COLO668 (cell line): ENCODE measurements around the gene CR1L.
A peak's percentile ranks its signal among the peaks of the same experiment; 100 is the strongest.
"Not testable (repeated sequence)": the region's sequence is repeated elsewhere in the genome, so short reads cannot be mapped to it uniquely, and the experiment has no call there.

Experiments used
- DNase-seq: peaks from one replicate; lab custom pipeline; 2025; ENCODE audit not compliant: unreplicated experiment; lab: John Stamatoyannopoulos, UW

The CR1L gene

DNA sequence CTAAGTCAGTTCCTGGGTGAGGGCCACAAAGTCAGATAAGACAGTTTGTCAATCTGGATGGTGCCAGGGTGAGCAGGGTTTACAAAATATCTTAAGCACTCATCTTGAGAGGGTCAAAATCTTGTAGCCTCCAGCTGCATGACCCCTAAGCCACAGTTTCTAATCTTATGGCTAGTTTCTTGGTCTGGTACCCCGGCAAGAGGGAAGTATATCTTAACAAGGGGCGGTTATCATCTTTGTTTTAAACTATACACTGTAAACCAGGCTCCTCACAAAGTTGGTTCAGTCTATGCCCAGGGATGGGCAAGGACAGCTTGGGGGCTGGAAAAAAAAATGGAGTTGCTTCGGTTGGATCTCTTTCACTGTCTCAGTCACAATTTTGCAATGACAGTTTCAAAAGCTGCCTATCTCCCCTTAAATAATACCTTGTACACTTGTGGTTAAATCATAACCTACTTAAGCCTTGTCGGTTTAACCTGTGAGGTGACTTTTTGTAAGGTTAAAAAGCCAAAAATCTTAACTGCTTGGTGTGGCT lies 99.1 kb downstream of the CR1L start:
- DNase-seq: no peak

GRCh38 chr1:207745285-207745684 lies 100.4 kb downstream of the CR1L start:
- DNase-seq: no peak

DNA sequence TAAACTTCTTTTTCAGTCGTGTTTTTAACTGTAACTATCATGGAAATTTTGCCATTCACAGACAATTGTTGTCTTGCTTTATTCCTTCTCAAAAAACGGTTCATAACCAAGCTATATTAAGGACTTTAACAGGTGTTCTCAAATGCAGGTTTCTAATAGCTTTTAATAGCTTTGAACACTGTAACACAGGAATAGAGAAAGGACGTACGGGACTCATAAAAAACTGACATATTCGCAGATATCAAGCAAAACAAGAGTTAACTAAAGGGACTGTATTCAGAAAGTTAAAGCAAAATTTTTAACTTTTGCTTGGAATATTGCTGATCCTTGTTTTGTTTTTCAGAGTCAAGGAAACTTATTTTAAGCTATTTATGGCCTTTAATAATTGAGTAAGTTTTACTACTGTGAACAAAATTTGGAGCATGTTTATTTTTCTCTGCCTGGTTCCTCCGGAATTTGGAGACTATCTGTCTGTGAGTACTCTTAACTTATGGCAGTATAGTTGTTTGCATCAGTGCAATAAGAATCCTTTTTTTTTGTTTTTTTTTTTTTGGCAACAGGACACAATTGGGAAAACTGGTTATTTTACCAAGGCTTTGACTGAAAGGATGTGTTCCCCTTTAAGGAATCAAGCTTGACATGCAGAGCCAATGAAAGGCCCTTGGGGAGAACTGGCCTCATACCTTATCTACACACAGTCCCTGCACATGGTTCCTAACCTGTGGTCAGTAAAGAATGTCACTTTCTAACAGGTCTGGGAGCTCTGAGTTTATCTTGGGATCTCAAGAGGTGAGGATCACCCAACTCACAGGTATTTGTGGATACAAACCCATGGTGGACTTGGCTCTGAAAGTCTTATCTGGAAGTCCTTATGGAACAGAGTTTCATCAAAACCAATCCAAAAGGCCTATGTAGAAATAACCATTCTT lies 101.2 kb downstream of the CR1L start:
- DNase-seq: no peak

DNA sequence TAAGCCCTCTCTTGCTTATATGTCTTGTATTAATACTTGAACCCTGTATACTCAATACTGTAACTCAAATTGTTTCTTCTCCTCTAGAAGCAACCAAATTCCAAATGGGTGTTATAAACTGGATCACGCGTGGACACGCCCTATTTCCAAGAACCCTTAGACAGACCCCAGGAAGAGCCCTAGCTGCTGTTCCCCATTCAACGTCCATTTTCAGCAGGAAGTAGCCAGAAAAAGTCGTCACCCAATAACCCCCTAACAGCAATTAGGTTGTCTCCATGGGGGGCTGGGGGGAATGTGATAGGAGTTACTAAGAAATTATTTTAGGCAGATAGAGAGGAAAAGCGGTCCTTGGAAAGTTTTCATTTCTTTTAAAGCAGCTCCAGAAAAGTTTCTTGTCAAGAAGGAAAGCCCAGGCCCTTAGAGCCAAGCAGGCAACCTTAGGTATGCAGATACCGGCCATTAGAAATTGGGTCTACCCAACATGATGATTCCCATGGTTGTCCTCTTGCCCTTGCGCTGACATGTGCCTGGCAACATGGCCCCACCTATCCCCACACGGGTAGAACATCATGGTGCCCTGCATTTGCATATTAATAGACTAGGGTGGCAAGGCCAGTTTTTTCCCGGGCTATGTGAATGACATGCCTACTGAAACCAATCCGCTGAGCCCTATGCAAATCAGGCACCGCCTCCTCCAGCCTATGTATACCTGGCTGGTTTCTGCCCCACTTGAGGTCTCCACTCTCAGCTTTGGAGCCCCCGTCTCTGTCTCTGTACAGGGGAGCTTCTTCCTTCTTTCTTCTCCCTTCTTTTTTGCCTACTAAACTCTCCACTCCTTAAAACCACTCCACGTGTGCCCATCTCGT lies 102.9 kb downstream of the CR1L start:
- DNase-seq: peak; percentile 43

GRCh38 chr1:207748737-207749528 lies 104.0 kb downstream of the CR1L start:
- peak; percentile 65 for DNase-seq

- DNase-seq: no peak
Observed at GRCh38 chr1:207750631-207751305, 105.8 kb downstream of the CR1L start.

DNA sequence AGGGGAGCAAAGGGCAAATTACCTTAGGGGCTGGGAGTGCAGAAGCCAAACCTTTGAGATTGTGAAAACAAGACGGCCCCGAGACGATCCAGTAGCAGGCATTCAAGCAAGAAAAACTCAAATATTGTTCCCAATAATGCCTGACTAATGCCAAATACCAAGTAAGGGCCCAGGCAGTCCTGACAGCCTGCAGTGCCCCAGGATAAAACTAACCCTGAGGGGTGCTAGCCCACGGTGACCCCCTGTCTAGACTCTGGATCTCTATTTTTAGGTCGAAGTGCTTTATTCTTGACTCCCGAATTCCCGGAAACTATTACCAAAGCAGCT lies 106.5 kb downstream of the CR1L start:
- not testable (repeated sequence) for DNase-seq

DNA sequence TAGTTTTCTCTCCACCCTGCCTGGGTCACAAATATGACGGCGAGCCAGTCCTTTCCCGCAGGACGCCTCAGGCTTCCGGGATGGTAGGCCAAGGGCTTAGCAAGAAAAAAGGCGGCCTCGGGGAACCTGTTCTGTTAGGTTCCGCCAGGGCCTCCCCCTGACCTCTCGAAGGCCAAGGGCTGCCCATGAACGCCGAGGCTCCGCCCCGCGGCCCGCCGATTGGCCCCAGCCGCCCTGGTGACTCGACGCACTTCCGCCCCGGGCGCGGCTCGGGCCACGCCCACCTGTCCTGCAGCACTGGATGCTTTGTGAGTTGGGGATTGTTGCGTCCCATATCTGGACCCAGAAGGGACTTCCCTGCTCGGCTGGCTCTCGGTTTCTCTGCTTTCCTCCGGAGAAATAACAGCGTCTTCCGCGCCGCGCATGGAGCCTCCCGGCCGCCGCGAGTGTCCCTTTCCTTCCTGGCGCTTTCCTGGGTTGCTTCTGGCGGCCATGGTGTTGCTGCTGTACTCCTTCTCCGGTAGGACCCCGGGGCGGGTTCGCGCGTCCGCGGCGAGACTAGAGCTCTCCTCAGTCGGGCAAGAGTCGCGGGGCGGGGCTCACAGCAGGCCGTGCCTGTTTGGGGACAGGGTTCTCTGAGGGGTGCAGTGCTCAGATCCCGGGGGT lies 107.0 kb downstream of the CR1L start, which contains the start of gene CD46:
CD46 (plus strand) TSS at position 265 of the 666 bp plus-strand sequence; CDS start at position 424, 159 bp downstream.
- peak; percentile 99 for DNase-seq

DNA sequence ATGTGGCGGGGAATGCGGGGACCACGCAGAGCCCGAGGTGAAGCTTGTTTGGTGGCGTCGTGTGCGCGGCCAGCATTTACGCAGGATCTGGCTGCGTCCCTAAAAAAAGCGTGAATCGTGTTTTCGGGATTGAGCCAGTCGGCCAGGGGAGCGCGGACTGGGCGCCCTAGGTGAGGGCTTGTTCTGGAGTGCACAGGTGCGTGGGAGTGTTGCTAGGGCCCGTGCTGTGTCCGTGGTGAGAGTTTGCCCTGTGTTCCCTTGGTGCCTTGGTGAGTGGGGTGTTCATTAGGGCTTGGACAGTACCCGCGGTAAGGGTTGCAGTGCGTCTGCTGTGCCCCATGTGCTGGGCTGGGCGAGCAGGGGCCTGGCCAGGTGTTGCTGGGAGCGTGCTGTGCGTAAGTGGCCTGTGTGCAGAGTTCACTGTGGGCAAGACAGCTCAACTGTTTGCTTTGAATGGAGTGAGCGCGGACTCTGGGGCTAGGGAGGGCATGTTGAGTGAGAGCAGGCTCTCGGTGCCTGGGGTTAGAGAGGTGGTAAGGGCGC lies 107.6 kb downstream of the CR1L start:
- peak; percentile 56 for DNase-seq

DNA sequence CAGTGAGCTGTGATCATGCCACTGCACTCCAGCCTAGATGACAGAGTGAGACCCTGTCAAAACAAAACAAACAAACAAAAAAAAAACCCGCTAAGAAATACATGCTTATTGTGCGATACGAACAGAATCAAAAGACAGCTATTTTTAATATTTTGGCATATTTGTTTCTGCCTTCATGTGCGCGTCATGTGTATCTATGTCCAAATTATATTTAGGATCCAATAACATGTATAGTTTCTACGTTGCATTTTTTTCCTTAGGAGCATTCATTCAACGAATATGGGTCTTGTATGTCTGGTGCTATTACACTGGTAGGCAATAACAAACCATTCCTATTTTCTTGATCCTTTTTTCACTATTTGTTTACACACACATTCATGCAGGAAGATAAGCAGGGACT lies 108.7 kb downstream of the CR1L start:
- no peak for DNase-seq

GRCh38 chr1:207754011-207754410 lies 109.1 kb downstream of the CR1L start:
- no peak for DNase-seq

GRCh38 chr1:207754974-207755700 lies 110.2 kb downstream of the CR1L start:
- DNase-seq: no peak

DNA sequence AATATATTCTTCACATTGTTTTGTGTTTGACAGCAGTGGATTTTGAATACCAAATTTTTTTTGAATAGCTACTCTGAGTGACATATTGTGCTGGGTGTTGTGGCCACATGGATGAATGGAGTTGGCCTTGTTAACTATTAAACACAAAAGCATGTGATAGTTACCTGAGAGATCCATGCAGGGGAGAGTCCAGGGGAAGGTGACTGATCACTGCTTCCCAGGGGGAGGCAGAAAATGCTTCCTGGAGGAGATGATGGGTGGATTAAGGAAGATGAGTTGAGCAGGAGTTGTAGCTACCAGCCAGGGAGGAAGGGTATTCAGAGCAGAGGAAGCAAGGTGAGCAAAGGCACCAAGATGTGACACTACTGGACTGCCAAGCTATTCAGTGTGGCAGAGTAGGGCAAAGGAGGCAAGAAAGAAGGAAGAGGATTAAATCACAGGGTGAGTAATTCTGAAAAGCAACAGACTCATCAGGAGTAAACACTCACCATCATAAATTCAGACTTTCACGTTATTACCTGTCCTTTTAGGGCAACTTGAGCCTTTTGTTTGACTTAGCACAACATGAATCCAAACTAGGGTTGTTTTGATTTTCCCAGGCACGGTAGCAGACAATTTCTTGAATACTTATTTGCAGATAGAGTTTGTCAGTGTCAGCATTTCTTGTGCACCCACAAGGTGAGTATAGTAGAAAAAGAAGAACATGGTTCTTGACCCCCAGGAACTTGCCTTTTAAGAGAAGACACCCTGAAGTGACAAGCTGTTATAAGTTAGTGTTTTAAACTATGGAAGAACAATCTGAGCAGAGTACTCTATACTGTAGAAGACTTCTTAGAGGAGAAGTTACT lies 111.1 kb downstream of the CR1L start:
- no peak for DNase-seq

DNA sequence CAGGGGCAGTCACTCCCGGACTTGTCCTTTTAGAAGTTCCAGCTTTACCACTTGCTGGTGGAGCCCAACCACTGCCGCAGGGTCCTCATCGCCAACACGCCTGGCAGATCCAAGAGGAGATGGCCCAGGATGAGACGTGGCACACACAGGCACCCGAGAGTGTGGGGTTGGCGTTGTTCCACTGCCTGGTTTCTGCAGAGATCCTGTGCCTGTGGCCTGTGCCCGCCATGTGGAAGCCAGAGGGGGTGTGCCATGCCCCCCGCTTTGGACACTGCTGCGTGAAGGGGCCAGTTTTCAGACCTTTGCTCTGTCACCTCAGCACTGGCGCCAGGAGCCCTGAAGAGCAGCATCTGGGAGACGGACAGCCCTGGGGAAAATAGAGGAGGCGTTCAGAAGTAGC lies 117.7 kb downstream of the CR1L start:
- DNase-seq: no peak

- DNase-seq: no peak
Observed at GRCh38 chr1:207763091-207763490, 118.2 kb downstream of the CR1L start.

DNA sequence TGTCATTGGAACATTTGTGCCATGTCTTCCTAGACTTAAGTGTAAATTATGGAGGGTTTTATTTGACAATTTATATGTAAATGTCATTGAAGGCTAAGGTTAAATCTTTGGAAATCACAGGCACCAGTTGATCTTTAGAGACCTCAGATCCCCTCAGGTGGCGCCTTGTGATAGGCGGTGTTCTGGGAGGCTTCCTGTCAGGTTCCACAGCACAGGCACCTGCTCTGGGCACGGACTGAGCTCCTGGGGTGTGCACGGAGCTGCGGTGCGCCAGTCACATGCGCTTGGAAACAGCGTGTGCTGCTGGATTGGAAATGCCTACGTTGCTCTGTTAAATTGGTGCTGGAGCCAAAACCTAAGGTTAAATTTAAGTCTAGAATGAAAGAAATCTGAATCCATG lies 119.0 kb downstream of the CR1L start:
- no peak for DNase-seq

DNA sequence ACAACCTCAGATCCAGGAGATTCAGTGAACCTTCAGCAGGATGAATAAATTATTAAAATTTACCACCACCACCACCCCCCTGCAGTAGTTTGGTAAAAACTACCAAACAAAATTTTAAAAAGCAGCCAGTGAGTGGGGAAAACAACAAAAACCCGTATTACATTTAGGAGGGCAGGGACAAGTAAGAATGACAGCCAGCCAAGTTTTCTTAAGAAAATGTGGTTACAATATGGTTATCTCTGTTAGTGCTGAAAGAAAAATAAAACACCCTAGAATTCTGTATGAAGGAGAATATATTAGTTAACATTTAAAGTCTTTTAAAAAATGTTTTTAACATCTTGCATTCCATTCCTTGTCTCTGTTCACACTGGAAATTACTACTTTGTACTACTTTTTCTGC lies 121.6 kb downstream of the CR1L start:
- no peak for DNase-seq

- DNase-seq: not testable (repeated sequence)
Observed at GRCh38 chr1:207770514-207770913, 125.6 kb downstream of the CR1L start.
